ENCODE measurements around the gene S100A1. TPM values are rescaled to one million over a fixed set of nuclear protein-coding genes. Genes with fewer than 3 reads are reported as not detected.
A peak's percentile ranks its signal among the peaks of the same experiment; 100 is the strongest.

Gene S100A1
- total and polyA plus RNA-seq, 2 of the 8 experiments (the other 6 are each of a cell fraction or from before 2014, with no cell fraction given) = 2.0 TPM; not detected in 1

DNA sequence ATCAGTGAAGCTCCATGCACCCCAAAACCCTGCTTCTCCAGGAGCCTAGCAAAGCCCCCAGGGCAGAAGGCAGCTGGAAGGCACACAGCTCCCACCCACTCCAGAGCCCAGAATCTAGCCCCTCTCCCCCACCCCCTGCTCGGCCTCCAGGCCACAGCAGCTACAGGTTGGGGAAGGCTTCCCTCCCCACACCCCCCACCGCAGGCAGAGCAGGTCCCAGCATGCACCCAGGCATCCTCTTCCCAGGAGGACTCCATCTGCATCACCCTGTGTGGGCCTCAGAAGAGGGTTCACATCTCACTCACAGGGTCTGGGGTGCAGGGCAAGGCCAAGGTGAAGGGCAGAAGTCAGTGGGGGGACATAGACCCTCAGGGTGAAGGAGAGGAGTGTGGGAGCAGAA, 12.8 kb upstream of the S100A1 start:
- no peak overlapping the region for H2AFZ ChIP-seq (ENCODE audit: low read length)
- no peak overlapping the region for H2BK5ac ChIP-seq (ENCODE audit: low read depth, low read length)
- H3K4me2 ChIP-seq (ENCODE audit: insufficient read depth in 1 of 2, low read depth in 2 of 2, low read length in 2 of 2) = no peak overlapping the region
- H3K27me3 ChIP-seq (replicated peaks in 1 of 4; ENCODE audit: control insufficient read depth in 3 of 4, extremely low read depth in 1 of 4, insufficient read depth in 3 of 4, low read length in 3 of 4) = no peaks in the 10 kb centered on the region; a peak in 1 of 7 replicates
- no peak overlapping the region for H3K4me3 ChIP-seq (ENCODE audit: extremely low read depth in 1 of 4, insufficient read depth in 2 of 4, low read depth in 3 of 4, low read length in 4 of 4)
- H3K36me3 ChIP-seq (ENCODE audit: control insufficient read depth in 2 of 4, insufficient read depth in 4 of 4, low read length in 3 of 4) = peaks cover 0 to 6% (median 0%) of the 10 kb centered on the region in 4 experiments; a peak in 4 of 8 replicates
- FAIRE-seq (no peak), DNase-seq (ENCODE audit: low read depth in 1 of 2, low spot score in 2 of 2) (no peak)
- peak overlapping the region; percentile 76 for H4K91ac ChIP-seq (replicated peaks; ENCODE audit: insufficient read length, low read length)
- H2BK15ac ChIP-seq (ENCODE audit: low read length) = 0 out of 2 replicates have a peak overlapping the region, but pooled peaks have one; percentile 88
- peak overlapping the region; percentile 40; the same call in 1 of the 2 replicates for H2AK5ac ChIP-seq (ENCODE audit: low read depth, low read length)
- H3K14ac ChIP-seq (ENCODE audit: insufficient read length) = no peak overlapping the region
- H3K9ac ChIP-seq (replicated peaks in 1 of 4; ENCODE audit: extremely low read depth in 1 of 4, low read depth in 3 of 4, low read length in 3 of 4) = no peak overlapping the region
- H3K27ac ChIP-seq (ENCODE audit: low read depth, low read length) = no peak overlapping the region
- peak overlapping the region; percentile 71; the same call in 1 of the 2 replicates for H3K18ac ChIP-seq (ENCODE audit: extremely low read depth, low read length)
- POLR2A ChIA-PET (ENCODE audit: partially characterized antibody) = interaction anchor here (0.8 to 15.3 kb wide), 6 partner anchors 11 to 95 kb away, joined by 3 to 261 read pairs (median 4); partner anchors contain the start of genes CHTOP, S100A1 and S100A13
- H3K9me3 ChIP-seq (ENCODE audit: insufficient read depth in 2 of 2, low read depth in 1 of 2, low read length in 1 of 2) = no peaks in the 10 kb centered on the region
- H3K56ac ChIP-seq (replicated peaks; ENCODE audit: insufficient read length, low read depth, low read length) = no peak overlapping the region
- H4K8ac ChIP-seq (ENCODE audit: extremely low read depth, insufficient read depth, low read length) = no peak overlapping the region
- H3K4ac ChIP-seq (replicated peaks; ENCODE audit: insufficient read length, low read depth, low read length) = no peak overlapping the region
- H4K20me1 ChIP-seq (replicated peaks in 1 of 2; ENCODE audit: control insufficient read depth in 1 of 2, insufficient read depth in 2 of 2, low read length in 2 of 2) = no peaks in the 10 kb centered on the region
- H2BK120ac ChIP-seq (replicated peaks; ENCODE audit: low read depth, low read length) = no peak overlapping the region
- CTCF ChIA-PET (ENCODE audit: partially characterized antibody) = interaction anchor here (1.2 to 15.9 kb wide), 13 partner anchors 8 to 261 kb away, joined by 3 to 224 read pairs (median 24); partner anchors contain the start of genes S100A1, S100A13, S100A2 and S100A6
- WGBS, 2 experiments (ENCODE audit: extremely low coverage in 1 of 2, insufficient coverage in 1 of 2, insufficient read length in 1 of 2, insufficient replicate concordance in 2 of 2, low coverage in 1 of 2, low lambda C conversion rate in 2 of 2, missing lambda C conversion rate in 1 of 2) = 100% methylated on average over 1 of the region's 2 CpGs; no CpG with 5 or more reads in 1 of the 2 experiments
- H3K4me1 ChIP-seq (replicated peaks in 1 of 4; ENCODE audit: control insufficient read depth in 3 of 4, insufficient read depth in 4 of 4, low read length in 3 of 4) = peaks cover 0 to 21% (median 11%) of the 10 kb centered on the region in 4 experiments; a peak in 6 of 7 replicates
- no peak overlapping the region for H3K23ac ChIP-seq (ENCODE audit: insufficient read length)
- H3K79me1 ChIP-seq (ENCODE audit: low read depth, low read length) = no peaks in the 10 kb centered on the region
- peak overlapping the region; percentile 75; the same call in 1 of the 2 replicates for H2BK12ac ChIP-seq (ENCODE audit: low read depth, low read length)
- no peak overlapping the region for H4K5ac ChIP-seq (ENCODE audit: insufficient read length, low read depth, low read length)
- H2BK20ac ChIP-seq (ENCODE audit: low read length) = peak overlapping the region; percentile 72; the same call in 1 of the 2 replicates
- H3K23me2 ChIP-seq (ENCODE audit: low read depth, low read length) = peaks cover 3% of the 10 kb centered on the region
- H3K79me2 ChIP-seq (ENCODE audit: control insufficient read depth in 1 of 2, insufficient read depth in 2 of 2, low read length in 2 of 2) = no peaks in the 10 kb centered on the region
- no peak for TF ChIP-seq CEBPB (IDR thresholded peaks at IDR 0.05; ENCODE audit: low read depth, low read length)
- no peak for TF ChIP-seq KDM4A (IDR thresholded peaks at IDR 0.05; ENCODE audit: low read depth, low read length, severe bottlenecking)
- no peak for TF ChIP-seq CBX8 (IDR thresholded peaks at IDR 0.05; ENCODE audit: borderline replicate concordance, low read depth, low read length)
- no peak for TF ChIP-seq FOSL1 (IDR thresholded peaks at IDR 0.05; ENCODE audit: insufficient read depth, low read depth, low read length)
- no peak for TF ChIP-seq NRF1 (IDR thresholded peaks at IDR 0.05; ENCODE audit: low read depth, low read length)
- TF ChIP-seq SIN3A (conservative IDR thresholded peaks at IDR 0.05 in 1 of 2, IDR thresholded peaks at IDR 0.05 in 1 of 2; ENCODE audit: low read depth in 1 of 2, low read length in 2 of 2) = no peak
- no peak for TF ChIP-seq KDM5A (IDR thresholded peaks at IDR 0.05; ENCODE audit: low read length)
- no peak for TF ChIP-seq SIRT6 (IDR thresholded peaks at IDR 0.05; ENCODE audit: low read length)
- TF ChIP-seq, protein P1, sequence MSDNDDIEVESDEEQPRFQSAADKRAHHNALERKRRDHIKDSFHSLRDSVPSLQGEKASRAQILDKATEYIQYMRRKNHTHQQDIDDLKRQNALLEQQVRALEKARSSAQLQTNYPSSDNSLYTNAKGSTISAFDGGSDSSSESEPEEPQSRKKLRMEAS (IDR thresholded peaks at IDR 0.05) = no peak
- TF ChIP-seq MAFK (IDR thresholded peaks at IDR 0.05; ENCODE audit: low read depth, low read length) = no peak
- no peak for TF ChIP-seq CTBP2 (IDR thresholded peaks at IDR 0.05; ENCODE audit: borderline replicate concordance, insufficient read depth, insufficient read length, low read length)
- TF ChIP-seq, protein P2, sequence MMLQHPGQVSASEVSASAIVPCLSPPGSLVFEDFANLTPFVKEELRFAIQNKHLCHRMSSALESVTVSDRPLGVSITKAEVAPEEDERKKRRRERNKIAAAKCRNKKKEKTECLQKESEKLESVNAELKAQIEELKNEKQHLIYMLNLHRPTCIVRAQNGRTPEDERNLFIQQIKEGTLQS (IDR thresholded peaks at IDR 0.05; ENCODE audit: insufficient read depth, low read depth, low read length) = no peak

All from H1 (cell line).